8988T (cell line): ENCODE measurements around the gene ZNF136.

ENCODE experiments used
- DNase-seq: peaks from one replicate; pipeline ENCODE4 v3.0.0; 2011

Gene ZNF136

GRCh38 chr19:12162882-12163806 lies at the start of gene ZNF136:
Gene ZNF136, plus strand, starts transcription at chr19:12163096. Its CDS starts 108 bp downstream, at chr19:12163204.
- peak; percentile 81 for DNase-seq

- no peak for DNase-seq
Measured at GRCh38 chr19:12113121-12113520, 49.8 kb upstream of the ZNF136 start.

DNA sequence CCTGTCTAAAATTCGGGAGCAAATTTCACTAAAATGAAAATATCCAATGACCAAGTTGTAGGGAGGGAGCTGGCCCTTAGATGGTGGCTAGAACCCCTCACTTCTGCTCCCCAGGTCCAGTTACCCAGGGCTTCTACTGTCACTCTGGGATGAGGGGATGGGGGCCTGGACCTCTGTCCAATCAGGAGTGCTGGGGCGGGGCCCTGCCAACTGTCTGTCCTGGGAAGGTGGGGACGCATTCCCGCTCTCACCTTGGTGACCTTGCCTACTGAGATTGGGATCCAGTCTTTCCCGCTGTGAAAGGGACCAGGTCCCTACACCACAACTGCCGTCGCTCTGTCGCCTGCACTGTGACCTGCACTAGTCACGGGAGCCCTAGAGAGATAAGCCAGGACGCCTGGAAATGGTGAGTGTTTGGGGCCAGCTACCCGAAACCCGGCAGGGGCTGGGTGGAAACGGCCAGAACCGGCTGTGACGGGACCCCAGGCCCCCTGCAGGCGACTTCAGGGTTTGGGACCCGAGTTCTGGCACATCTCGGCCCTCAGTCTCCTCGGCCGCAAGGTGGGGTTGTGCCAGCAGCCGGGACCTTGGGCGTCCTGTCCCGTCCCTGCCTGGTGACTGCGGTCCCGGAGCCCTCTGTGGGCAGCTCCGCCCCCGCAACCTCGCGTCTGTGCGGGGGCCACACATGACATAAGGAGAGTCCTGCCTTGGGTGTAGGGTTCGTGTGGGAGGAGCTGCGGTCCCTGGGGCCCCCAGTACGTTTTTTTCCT lies 45.5 kb upstream of the ZNF136 start:
- DNase-seq, result no peak

DNA sequence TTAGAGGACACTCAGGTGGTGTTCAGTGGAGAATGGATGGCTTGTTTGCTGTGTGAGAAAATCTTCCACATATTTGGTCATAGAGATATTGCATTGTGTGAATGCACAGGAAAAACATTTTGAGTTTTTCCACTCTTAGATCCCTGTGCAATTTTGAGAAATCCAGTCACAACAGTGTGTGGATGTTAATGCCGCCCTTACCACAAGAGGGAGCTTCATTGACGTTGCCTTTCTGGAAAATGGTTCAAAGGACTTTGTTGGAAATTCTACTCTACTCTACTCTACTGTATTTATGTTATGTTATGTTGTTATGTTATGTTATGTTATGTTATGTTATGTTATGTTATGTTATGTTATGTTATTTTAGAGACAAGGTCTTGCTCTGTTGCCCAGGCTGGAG lies 36.2 kb upstream of the ZNF136 start:
- DNase-seq, result no peak

GRCh38 chr19:12133069-12133468 lies 29.8 kb upstream of the ZNF136 start:
- DNase-seq, result no peak

- DNase-seq, result no peak
Measured at GRCh38 chr19:12137221-12137940, 25.5 kb upstream of the ZNF136 start.

DNA sequence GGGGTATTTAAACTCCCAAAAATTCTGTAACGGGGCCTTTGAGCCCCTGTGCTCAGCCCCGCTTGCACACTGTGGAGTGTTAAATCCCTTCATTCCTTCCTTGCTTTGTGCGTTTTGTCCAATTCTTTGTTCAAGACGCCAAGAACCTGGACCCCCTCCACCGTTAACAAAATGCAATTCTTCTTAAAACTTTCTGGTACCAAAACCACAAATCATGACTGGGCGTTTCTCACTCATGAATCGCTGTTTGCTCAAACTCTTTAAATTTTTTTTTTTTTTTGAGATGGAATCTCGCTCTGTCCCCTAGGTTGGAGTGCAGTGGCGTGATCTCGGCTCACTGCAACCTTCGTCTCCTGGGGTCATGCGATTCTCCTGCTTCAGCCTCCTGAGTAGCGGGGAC lies 23.6 kb upstream of the ZNF136 start:
- no peak for DNase-seq

DNA sequence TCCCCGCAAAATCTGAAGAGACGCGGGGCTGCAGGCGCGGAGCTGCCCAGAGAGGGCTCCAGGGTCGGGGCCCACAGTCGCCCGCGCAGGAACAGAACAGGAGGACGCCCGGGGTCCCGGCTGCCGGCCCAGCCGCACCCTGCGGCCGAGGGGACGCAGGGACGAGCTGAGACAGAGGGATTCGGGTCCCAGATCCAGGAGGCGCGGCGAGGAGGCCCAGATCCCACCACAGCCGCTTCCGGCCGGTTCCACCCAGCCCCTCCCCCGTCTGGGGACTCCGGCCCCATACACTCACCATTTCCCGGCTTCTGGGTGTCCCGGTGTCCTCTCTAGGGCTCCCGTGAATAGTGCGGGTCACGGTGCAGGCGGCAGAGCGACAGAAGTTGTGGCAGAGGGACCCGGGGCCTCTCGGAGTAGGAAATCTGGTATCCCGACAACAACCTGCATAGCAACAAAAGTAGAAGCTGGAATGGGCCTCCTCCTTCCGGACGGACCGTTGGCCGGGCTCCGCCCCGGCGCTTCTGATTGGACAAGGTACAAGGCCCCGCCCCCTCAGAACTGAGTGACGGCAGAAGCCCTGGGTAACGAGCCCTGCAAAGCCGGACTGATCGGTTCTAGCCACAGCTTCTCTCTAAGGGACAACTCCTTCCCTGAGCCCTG lies 22.9 kb upstream of the ZNF136 start, which contains the start of gene ZNF20:
TSS of gene ZNF20 (minus strand) at position 466 of the 660 bp plus-strand sequence. CDS start at position 298, 168 bp downstream.
- peak; percentile 68 for DNase-seq

- no peak for DNase-seq
Measured at GRCh38 chr19:12140545-12141404, 22.1 kb upstream of the ZNF136 start.

- no peak for DNase-seq
Measured at GRCh38 chr19:12141405-12141736, 21.5 kb upstream of the ZNF136 start.

GRCh38 chr19:12145348-12145747 lies 17.5 kb upstream of the ZNF136 start:
- no peak for DNase-seq

- no peak for DNase-seq
Measured at GRCh38 chr19:12155324-12155860, 7.5 kb upstream of the ZNF136 start.

- DNase-seq, result peak; percentile 50
Measured at GRCh38 chr19:12156223-12157058, 6.5 kb upstream of the ZNF136 start, which contains the start of gene ZNF625. Gene ZNF625, minus strand, starts transcription at chr19:12156734. Its CDS starts 176 bp downstream, at chr19:12156558.

DNA sequence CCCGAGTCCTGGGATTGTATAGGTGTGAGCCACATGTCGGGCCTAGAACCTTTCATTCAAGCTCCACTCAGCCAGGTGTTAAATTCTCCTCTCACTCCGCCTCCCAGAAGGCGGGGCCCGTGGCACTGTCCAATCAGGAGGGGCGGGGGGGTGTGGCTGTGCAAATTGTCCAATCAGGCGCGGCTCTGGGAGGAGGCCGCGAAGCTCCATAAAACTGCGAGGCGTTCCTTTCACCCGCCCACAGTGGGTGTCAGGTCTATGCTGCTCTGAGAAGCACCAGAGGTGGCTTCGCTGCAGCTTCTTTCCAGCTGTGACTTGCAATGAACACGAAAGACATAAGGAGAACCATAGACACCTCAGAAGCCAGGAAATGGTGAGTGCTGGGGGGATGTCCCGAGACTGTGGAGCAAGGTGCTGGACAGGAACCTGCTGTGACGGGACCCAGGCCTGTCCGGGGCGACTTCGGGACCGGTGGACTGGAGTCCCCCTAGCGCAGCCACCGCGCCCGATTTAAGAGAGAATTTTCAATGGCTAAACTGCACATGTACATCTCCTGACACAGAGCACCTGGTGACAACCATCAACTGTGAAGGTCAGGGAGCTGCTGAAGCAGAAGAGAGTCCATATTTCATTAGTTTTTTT lies 3.0 kb upstream of the ZNF136 start:
- DNase-seq, result no peak

DNA sequence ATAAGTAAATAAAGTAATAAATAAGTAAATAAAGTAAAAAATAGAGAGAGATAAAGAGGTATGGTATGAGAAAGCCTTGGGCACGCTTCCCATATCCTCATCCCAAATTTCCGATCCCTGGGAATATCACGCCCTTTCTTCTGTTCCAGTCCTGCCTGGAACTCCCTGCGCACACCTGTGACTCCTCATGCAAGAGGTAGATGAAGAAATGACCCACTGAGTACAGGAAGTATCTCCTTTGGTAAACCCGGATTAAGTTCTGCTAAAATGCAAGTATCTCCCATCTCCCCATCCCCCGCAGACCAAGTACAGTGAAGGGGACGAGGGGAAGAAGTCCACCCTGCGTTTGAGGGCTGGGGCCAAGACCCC lies 399 bp upstream of the ZNF136 start:
- no peak for DNase-seq

DNA sequence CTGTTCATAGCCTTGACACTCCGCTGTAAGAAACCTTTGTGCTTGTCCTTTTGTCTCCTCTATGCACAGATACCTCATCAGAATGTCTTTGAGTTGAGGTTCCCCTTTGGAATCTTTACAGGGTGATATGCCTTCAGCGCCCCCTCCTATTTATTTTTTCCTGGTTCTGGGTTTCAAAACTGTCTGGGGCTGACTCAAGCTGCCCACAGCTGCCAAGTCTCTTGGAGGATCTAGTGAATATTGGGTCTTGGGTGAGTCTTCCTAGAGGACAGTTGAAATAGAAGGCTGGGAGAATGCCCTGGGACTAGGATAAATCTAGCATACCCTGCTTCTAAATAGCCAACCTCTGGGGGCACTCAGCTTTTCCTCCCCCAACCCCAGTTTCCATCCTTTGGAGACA lies 930 bp downstream of the ZNF136 start:
- no peak for DNase-seq

DNA sequence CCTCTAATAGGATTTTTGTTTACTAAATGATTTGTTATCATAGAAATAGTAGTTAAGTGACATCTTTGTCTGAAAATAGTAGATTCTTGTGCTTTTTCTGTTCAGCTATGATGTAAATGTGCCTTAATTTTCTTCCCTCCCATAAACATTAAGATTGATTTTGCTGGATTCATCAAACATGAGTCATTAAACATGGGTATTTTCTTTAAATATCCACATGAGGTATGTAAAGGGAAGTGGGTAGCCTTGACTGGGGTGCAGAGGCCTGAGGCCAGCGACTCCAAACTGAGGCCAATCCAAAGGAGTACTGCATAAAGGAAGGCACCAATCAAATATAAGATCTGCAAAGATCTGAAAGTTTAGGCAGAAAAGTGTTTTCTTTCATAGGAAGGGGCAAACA lies 3.7 kb downstream of the ZNF136 start:
- no peak for DNase-seq

DNA sequence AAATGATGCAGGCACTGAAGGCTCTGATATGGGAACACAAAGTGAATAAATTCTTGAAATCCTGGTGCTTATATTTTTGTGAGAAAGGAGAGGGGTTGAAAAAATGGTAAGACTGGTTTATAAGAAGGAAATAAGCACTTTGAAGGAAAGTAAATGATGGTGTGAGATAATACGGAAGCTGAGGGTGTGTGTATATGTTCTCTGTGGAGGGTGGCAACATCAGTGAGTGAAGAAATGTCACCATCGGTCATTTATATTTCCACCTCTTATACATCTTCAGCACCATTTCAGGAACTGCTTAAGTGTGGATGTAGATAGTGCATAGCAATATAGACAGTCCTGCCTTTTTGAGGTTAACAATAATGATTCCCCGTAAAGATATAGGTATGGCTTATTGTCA lies 17.5 kb downstream of the ZNF136 start:
- DNase-seq, result no peak

DNA sequence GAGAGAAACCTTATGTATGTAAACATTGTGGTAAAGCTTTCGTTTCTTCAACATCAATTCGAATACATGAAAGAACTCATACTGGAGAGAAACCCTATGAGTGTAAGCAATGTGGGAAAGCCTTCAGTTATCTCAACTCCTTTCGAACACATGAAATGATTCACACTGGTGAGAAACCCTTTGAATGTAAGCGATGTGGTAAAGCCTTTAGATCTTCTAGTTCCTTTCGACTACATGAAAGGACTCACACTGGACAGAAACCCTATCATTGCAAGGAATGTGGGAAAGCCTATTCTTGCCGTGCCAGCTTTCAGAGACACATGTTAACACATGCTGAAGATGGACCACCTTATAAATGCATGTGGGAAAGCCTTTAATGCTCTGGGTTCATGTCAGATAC lies 24.7 kb downstream of the ZNF136 start:
- DNase-seq, result no peak
